Heart right ventricle (tissue), 16 donors: ENCODE results near the gene SHC4. TPM values are rescaled to one million over a fixed set of nuclear protein-coding genes. Genes with fewer than 3 reads are reported as not detected.

ENCODE experiments used
- ATAC-seq, 8 donors: fragments of 200-7000 bp; cut with Tn5 transposase; one replicate each; pipeline ENCODE4 v1.9.1; 2020; ENCODE audit warnings: mild to moderate bottlenecking in 8 of 8, moderate library complexity in 8 of 8, moderate number of reproducible peaks in 1 of 8
- DNase-seq, 2 donors: peaks; one replicate each; pipeline ENCODE4 v3.0.0-alpha.2; 2020
- H3K27ac ChIP-seq, 10 donors: fragments of 200-600 bp; sonication (generic) in 2 of 10; one replicate each; pipeline versions ENCODE4 v1.5.0 to v1.8.0; 2020 to 2022; ENCODE audit warnings: mild to moderate bottlenecking in 3 of 10
- H3K27me3 ChIP-seq, 7 donors: fragments of 200-600 bp; one replicate each; pipeline ENCODE4 v1.8.0; 2021 to 2022; ENCODE audit warnings: mild to moderate bottlenecking in 2 of 7
- H3K36me3 ChIP-seq, 9 donors: fragments of 200-600 bp; sonication (generic) in 1 of 9; one replicate each; pipeline versions ENCODE4 v1.5.0 to v1.8.0; 2020 to 2022; ENCODE audit warnings: mild to moderate bottlenecking in 2 of 9
- H3K4me1 ChIP-seq, 9 donors: fragments of 200-600 bp; sonication (generic) in 1 of 9; one replicate each; pipeline versions ENCODE4 v1.5.0 to v1.8.0; 2020 to 2022; ENCODE audit warnings: mild to moderate bottlenecking in 4 of 9
- H3K4me3 ChIP-seq, 10 donors: fragments of 200-600 bp; sonication (generic) in 2 of 10; one replicate each; pipeline versions ENCODE4 v1.5.0 to v1.8.0; 2020 to 2022; ENCODE audit warnings: mild to moderate bottlenecking in 7 of 10, moderate library complexity in 2 of 10
- H3K9me3 ChIP-seq, 11 donors: fragments of 200-600 bp in 10 of 11; sonication (generic) in 2 of 11; one replicate each; pipeline versions ENCODE4 v1.5.0 to v1.8.0; 2013 to 2022; ENCODE audit warnings: mild to moderate bottlenecking in 2 of 11, control low read depth in 1 of 11, moderate library complexity in 1 of 11
- CTCF ChIP-seq, 9 donors: fragments of 200-600 bp; sonication (generic) in 2 of 9; IDR thresholded peaks; one replicate each; pipeline versions ENCODE4 v1.5.0 to v1.8.0; 2021 to 2022; ENCODE audit warnings: antibody characterized with exemption in 9 of 9, mild to moderate bottlenecking in 5 of 9, moderate library complexity in 1 of 9
- WGBS, 2 donors: extraction: QIAGEN DNeasy Blood & Tissue Kit; methylation state at CpG; one replicate each; pipeline ENCODE4 v1.1.7; 2013; ENCODE audit warnings: inconsistent platforms in 1 of 2; 5-methylcytosine and 5-hydroxymethylcytosine counted together
- intact Hi-C, 10 donors: fragments of 100-400 bp; cut with DNase I; formaldehyde crosslinking; loops; one replicate each; pipeline versions ENCODE4 v1.11.1 to v1.14.2; 2022
- polyA plus RNA-seq, 2 donors: library from polyadenylated mRNA; stranded (reverse); fragments of 200-250 nt; gene quantifications; one replicate each; pipeline ENCODE4 v1.2.3, GENCODE V29; 2013
- total RNA-seq, 10 donors: library from RNA; stranded (reverse); fragmentation: NEBNext Ultra II Directional in 3 of 10; extraction: Animal tissue kit (Norgen Biotek cat#: 25700) in 3 of 10; gene quantifications; one replicate each; pipeline versions ENCODE4 v1.2.1 to v1.2.4, GENCODE V29; 2021 to 2023
- donor health status: Arrhythmogenic right ventricular cardiomyopathy.
- donor health status: ischemic (EF 13 %, LVEDD 7.1; RV severe dilation, severe dysfunction).
- donor health status: healthy with polysubstance abuse.
- donor health status: DM: no; HTN: yes; CAD: no.
- donor health status: DM: no; HTN: no; CAD: no.
- donor health status: ischemic (EF 25% LVEDD 6.9; RV normal size, moderate dysfunction).
- donor health status: ischemic (EF 25% LVEDD 5.7; RV mildly dilated, moderate dysfunction).
- donor health status: healthy.
- donor health status: DM: yes; HTN: yes; CAD: no.
- donor health status: Ischemic cardiomyopathy.
- donor health status: ischemic (EF 35%, LVEDD 5.7; RV mildly dilated, moderate dysfunction).
- donor health status: nonischemic (EF 11% LVEDD 7.7; RV severe dilation, severe dysfunction).
- donor health status: DM: yes; HTN: yes; CAD: no.
- donor health status: PGD.
- donor health status: ischemic (EF 29% LVEDD 5.4; RV normal size, mild dysfunction).
- donor health status: nonischemic (EF 23%, LVEDD 6.1; RV moderate dilation, normal function).

Gene SHC4
- total and polyA plus RNA-seq, 12 donors = 1.2 to 4.9 (median 2.2) TPM

GRCh38 chr15:48968066-48968465, 4.3 kb upstream of the SHC4 start:
- no peak for ATAC-seq
- Histone ChIP-seq H3K9me3 (no peaks in the 10 kb centered on the region), H3K4me3 (no peak overlapping the region), H3K36me3 (no peaks in the 10 kb centered on the region), H3K4me1 (peaks cover 0 to 18% (median 13%) of the 10 kb centered on the region in 9 donors), H3K27ac (no peak overlapping the region), H3K27me3 (peaks cover 0 to 15% (median 0%) of the 10 kb centered on the region in 7 donors)
- TF ChIP-seq CTCF (IDR thresholded peaks at IDR 0.05) = no peak
- intact Hi-C loops = no loop called here
- WGBS, 2 donors = 87% methylated on average over 4 of the region's 4 CpGs
- DNase-seq = no peak

GRCh38 chr15:48967336-48967735, 3.6 kb upstream of the SHC4 start:
- Histone ChIP-seq H3K9me3 (no peaks in the 10 kb centered on the region), H3K36me3 (no peaks in the 10 kb centered on the region), H3K4me3 (no peak overlapping the region), H3K27ac (no peak overlapping the region), H3K4me1 (peaks cover 0 to 26% (median 13%) of the 10 kb centered on the region in 9 donors), H3K27me3 (peaks cover 0 to 22% (median 0%) of the 10 kb centered on the region in 7 donors)
- DNase-seq = no peak
- intact Hi-C loops = no loop called here
- no peak for TF ChIP-seq CTCF (IDR thresholded peaks at IDR 0.05)
- ATAC-seq = no peak

- DNase-seq = no peak
- Histone ChIP-seq H3K9me3 (no peaks in the 10 kb centered on the region), H3K36me3 (no peaks in the 10 kb centered on the region), H3K27ac (no peak overlapping the region), H3K4me1 (peaks cover 0 to 27% (median 13%) of the 10 kb centered on the region in 9 donors), H3K4me3 (no peak overlapping the region), H3K27me3 (peaks cover 0 to 24% (median 0%) of the 10 kb centered on the region in 7 donors)
- TF ChIP-seq CTCF (IDR thresholded peaks at IDR 0.05) = no peak
- intact Hi-C loops = no loop called here
- no peak for ATAC-seq
- 79 to 83% methylated on average over 2 of the region's 2 CpGs for WGBS, 2 donors
These were observed 3.0 kb upstream of the SHC4 start for GRCh38 chr15:48966595-48967301.

- ATAC-seq (no peak), DNase-seq (no peak)
- intact Hi-C loops = no loop called here
- H3K4me3 ChIP-seq = no peak overlapping the region
- H3K27ac ChIP-seq = no peak overlapping the region
- no peak for TF ChIP-seq CTCF (IDR thresholded peaks at IDR 0.05)
- peaks cover 0 to 24% (median 0%) of the 10 kb centered on the region in 7 donors for H3K27me3 ChIP-seq
- no peaks in the 10 kb centered on the region for H3K9me3 ChIP-seq
- peaks cover 0 to 27% (median 13%) of the 10 kb centered on the region in 9 donors for H3K4me1 ChIP-seq
- no peaks in the 10 kb centered on the region for H3K36me3 ChIP-seq
These were observed 2.3 kb upstream of the SHC4 start for GRCh38 chr15:48965972-48966371.
